ENCODE data around the gene IL27RA. TPM values are rescaled to one million over a fixed set of nuclear protein-coding genes. Genes with fewer than 3 reads are reported as not detected.

Gene IL27RA
- polyA plus RNA-seq, 1 donor from 2014 or later: 1.0 TPM

- Histone ChIP-seq H3K79me2 (replicated peaks; ENCODE audit: insufficient read depth, low read length) (no peaks in the 10 kb centered on the region), H3K9me3 (ENCODE audit: low read length) (no peaks in the 10 kb centered on the region), H3K27ac (ENCODE audit: low read length) (peak overlapping the region; percentile 53), H3K4me2 (ENCODE audit: low read length) (peak overlapping the region; percentile 84), H4K20me1 (ENCODE audit: insufficient read depth) (no peaks in the 10 kb centered on the region), H2AFZ (ENCODE audit: low read depth, low read length) (peak overlapping the region; percentile 60), H3K9ac (ENCODE audit: low read length) (peak overlapping the region; percentile 69), H3K4me3 (ENCODE audit: low read length) (peak overlapping the region; percentile 87), H3K9me2 (ENCODE audit: insufficient read depth, low read length) (no peaks in the 10 kb centered on the region), H3F3A (ENCODE audit: insufficient read depth, low read length, poor library complexity, severe bottlenecking) (no peaks in the 10 kb centered on the region), H3K36me3 (ENCODE audit: insufficient read depth, low read length) (no peaks in the 10 kb centered on the region), H3K27me3 (ENCODE audit: insufficient read depth, low read depth, low read length) (peaks cover 15% of the 10 kb centered on the region)
- TF ChIP-seq RAD21 (conservative IDR thresholded peaks at IDR 0.05) (no peak), MXI1 (conservative IDR thresholded peaks at IDR 0.05; ENCODE audit: poor library complexity, severe bottlenecking) (no peak), SMC3 (conservative IDR thresholded peaks at IDR 0.05; ENCODE audit: poor library complexity) (no peak), REST (IDR thresholded peaks at IDR 0.05; ENCODE audit: borderline replicate concordance) (no peak), TAF1 (IDR thresholded peaks at IDR 0.05; ENCODE audit: low read depth) (no peak), CTCF (IDR thresholded peaks at IDR 0.05; ENCODE audit: poor library complexity, severe bottlenecking) (no peak), POLR2AphosphoS5 (IDR thresholded peaks at IDR 0.05) (no peak), EZH2 (IDR thresholded peaks at IDR 0.05; ENCODE audit: borderline replicate concordance, insufficient read depth, low read length, poor library complexity, severe bottlenecking) (no peak), EP300 (conservative IDR thresholded peaks at IDR 0.05; ENCODE audit: poor library complexity, severe bottlenecking) (no peak)
Measured at GRCh38 chr19:14073925-14074838, 42.6 kb downstream of the IL27RA start.

- Histone ChIP-seq H3K9ac (ENCODE audit: low read length) (no peak overlapping the region), H3K27me3 (ENCODE audit: insufficient read depth, low read depth, low read length) (no peaks in the 10 kb centered on the region)
Measured at GRCh38 chr19:14078411-14078810, 46.8 kb downstream of the IL27RA start.

More at GRCh38 chr19:14078411-14078810, 46.8 kb downstream of the IL27RA start:
- no peak overlapping the region for H2AFZ ChIP-seq (ENCODE audit: low read depth, low read length)
- no peaks in the 10 kb centered on the region for H3K36me3 ChIP-seq (ENCODE audit: insufficient read depth, low read length)
- no peak overlapping the region for H3K4me3 ChIP-seq (ENCODE audit: low read length)
- no peaks in the 10 kb centered on the region for H3K79me2 ChIP-seq (replicated peaks; ENCODE audit: insufficient read depth, low read length)
- H3K27ac ChIP-seq (ENCODE audit: low read length): no peak overlapping the region
- no peak overlapping the region for H3K4me2 ChIP-seq (ENCODE audit: low read length)
- no peaks in the 10 kb centered on the region for H3K9me3 ChIP-seq (ENCODE audit: low read length)
- H3F3A ChIP-seq (ENCODE audit: insufficient read depth, low read length, poor library complexity, severe bottlenecking): no peaks in the 10 kb centered on the region
- no peaks in the 10 kb centered on the region for H4K20me1 ChIP-seq (ENCODE audit: insufficient read depth)
- no peaks in the 10 kb centered on the region for H3K9me2 ChIP-seq (ENCODE audit: insufficient read depth, low read length)
- TF ChIP-seq POLR2AphosphoS5 (IDR thresholded peaks at IDR 0.05): no peak
